Astrocyte of the spinal cord (primary cell): ENCODE data around the gene RAP1GAP2.

Source experiments
- DNase-seq: peaks from one replicate; pipeline ENCODE4 v3.0.0; 2011; ENCODE audit warnings: low read depth, low spot score
- H3K4me3 ChIP-seq: 2 replicates; pipeline ENCODE4 v1.5.1; 2011; ENCODE audit warnings: low read depth, mild to moderate bottlenecking, low read length, moderate library complexity
- CTCF ChIP-seq: IDR thresholded peaks from 2 replicates; pipeline ENCODE4 v1.5.1; 2012; ENCODE audit warnings: low read depth, mild to moderate bottlenecking, low read length, inconsistent platforms
- in situ Hi-C: cut with HindIII; loops from 2 replicates; pipeline ENCODE4 v1.10.0; 2017; ENCODE audit warnings: low sequenced_read_pairs

RAP1GAP2 gene

GRCh38 chr17:2755891-2756724 lies 40.1 kb upstream of the RAP1GAP2 start:
- TF ChIP-seq CTCF, result no peak
- no peak for DNase-seq
- in situ Hi-C loops, result no loop called here
- no peak overlapping the region for H3K4me3 ChIP-seq

- no peak for TF ChIP-seq CTCF
- H3K4me3 ChIP-seq, result no peak overlapping the region
- DNase-seq, result no peak
- in situ Hi-C loops, result no loop called here
These were observed 37.4 kb upstream of the RAP1GAP2 start for GRCh38 chr17:2758870-2759269.

DNA sequence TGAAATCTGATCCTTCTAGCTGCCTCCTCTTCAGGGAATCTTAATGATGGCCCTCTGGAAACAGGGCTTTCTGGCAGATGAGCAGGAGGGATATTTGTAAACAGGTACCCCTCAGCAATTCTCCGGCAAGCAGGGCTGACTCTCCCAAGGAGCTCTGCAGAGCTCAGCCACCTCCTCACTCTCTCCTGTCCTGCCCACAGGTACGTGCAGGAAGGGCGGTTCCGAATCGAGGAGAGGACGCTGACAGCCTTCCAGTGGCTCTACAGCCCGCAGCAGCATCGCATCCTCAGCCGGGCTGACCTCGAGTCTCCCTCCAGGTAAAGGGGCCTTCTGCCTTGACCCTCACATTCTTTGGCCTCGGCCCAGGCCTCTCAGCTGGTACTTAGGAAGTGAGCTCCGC lies 26.1 kb upstream of the RAP1GAP2 start:
- no peak for TF ChIP-seq CTCF
- in situ Hi-C loops, result no loop called here
- DNase-seq, result no peak

GRCh38 chr17:2775206-2775605 lies 21.0 kb upstream of the RAP1GAP2 start:
- DNase-seq, result no peak
- no peak for TF ChIP-seq CTCF
- in situ Hi-C loops, result no loop called here
- no peak overlapping the region for H3K4me3 ChIP-seq

More for the DNA sequence above, 26.1 kb upstream of the RAP1GAP2 start:
- H3K4me3 ChIP-seq, result no peak overlapping the region

- DNase-seq, result no peak
- in situ Hi-C loops, result no loop called here
- no peak overlapping the region for H3K4me3 ChIP-seq
- no peak for TF ChIP-seq CTCF
These were observed 19.5 kb upstream of the RAP1GAP2 start for GRCh38 chr17:2776589-2777241.

GRCh38 chr17:2777242-2777867 lies 18.9 kb upstream of the RAP1GAP2 start:
- H3K4me3 ChIP-seq, result no peak overlapping the region
- in situ Hi-C loops, result no loop called here
- TF ChIP-seq CTCF, result no peak
- DNase-seq, result no peak
